Stomach (tissue), 9 donors: ENCODE measurements around the gene CAPZB. TPM values are rescaled to one million over a fixed set of nuclear protein-coding genes. Genes with fewer than 3 reads are reported as not detected.
A peak's percentile ranks its signal among the peaks of the same experiment; 100 is the strongest.

Experiments
- DNase-seq, 2 donors: peaks; one replicate each; pipeline versions ENCODE4 v3.0.0 to v3.0.0-alpha.2; 2013 to 2019
- H3K27ac ChIP-seq, 5 donors: fragments of 200-600 bp in 4 of 5; sonication (generic) in 4 of 5; one replicate each; pipeline ENCODE4 v1.5.1; 2013 to 2019; ENCODE audit warnings: mild to moderate bottlenecking in 1 of 5, moderate library complexity in 1 of 5
- H3K27me3 ChIP-seq, 3 donors: fragments of 200-600 bp; sonication (generic); one replicate each; pipeline ENCODE4 v1.5.1; 2017 to 2019; ENCODE audit warnings: mixed run types in 1 of 3
- H3K36me3 ChIP-seq, 4 donors: fragments of 200-600 bp; sonication (generic); 1 replicate in 3 of 4; 2 replicates in 1 of 4; pipeline ENCODE4 v1.5.1; 2016 to 2019
- H3K4me1 ChIP-seq, 4 donors: fragments of 200-600 bp; sonication (generic); one replicate each; pipeline ENCODE4 v1.5.1; 2016 to 2019
- H3K4me3 ChIP-seq, 4 donors: fragments of 200-600 bp; sonication (generic) in 3 of 4; one replicate each; pipeline ENCODE4 v1.5.1; 2016 to 2019; ENCODE audit warnings: mild to moderate bottlenecking in 1 of 4
- H3K9me3 ChIP-seq, 4 donors: fragments of 200-600 bp; sonication (generic); one replicate each; pipeline ENCODE4 v1.5.1; 2016 to 2019
- EP300 ChIP-seq: sonication (generic); formaldehyde crosslinking; IDR thresholded peaks from one replicate; pipeline ENCODE4 v1.6.1; 2017; ENCODE audit warnings: antibody characterized with exemption
- POLR2A ChIP-seq, 4 donors: fragments of 450-650 bp; IDR thresholded peaks; one replicate each; pipeline ENCODE4 v1.6.1; 2016; ENCODE audit warnings: antibody characterized with exemption in 4 of 4, control low read depth in 2 of 4, mild to moderate bottlenecking in 1 of 4, moderate library complexity in 1 of 4
- POLR2AphosphoS5 ChIP-seq, 3 donors: sonication (generic); formaldehyde crosslinking; IDR thresholded peaks; one replicate each; pipeline ENCODE4 v1.6.1; 2016; ENCODE audit warnings: antibody characterized with exemption in 3 of 3
- WGBS, 5 donors: extraction: QIAGEN DNeasy Blood & Tissue Kit in 3 of 5; methylation state at CpG; one replicate each; pipeline versions ENCODE4 v1.1.5 to v1.1.7; 2013 to 2018; 5-methylcytosine and 5-hydroxymethylcytosine counted together
- intact Hi-C: fragments of 100-400 bp; cut with DNase I; formaldehyde crosslinking; loops from one replicate; pipeline ENCODE4 v1.15.1; 2023; ENCODE audit warnings: low total_unique reads
- polyA plus RNA-seq, 3 donors: library from polyadenylated mRNA; stranded (reverse); fragments of 200-250 nt; gene quantifications; one replicate each; pipeline ENCODE4 v1.2.3, GENCODE V29; 2013
- total RNA-seq, 5 donors: library from RNA; depleted of rRNA; stranded (reverse); fragments of >200 nt; gene quantifications; one replicate each; pipeline versions ENCODE4 v1.1.0 to v1.2.3, GENCODE V29; 2014 to 2016
- TF ChIP-seq, protein P1 (sequence below), 7 experiments: fragments of 450-650 bp in 4 of 7; fragments of 200-600 bp in 3 of 7; sonication (generic) in 3 of 7; IDR thresholded peaks; one replicate each; pipeline ENCODE4 v1.5.1; 2016 to 2019; ENCODE audit warnings: antibody characterized with exemption in 7 of 7, control low read depth in 2 of 7, mild to moderate bottlenecking in 1 of 7
- donor health status: healthy with polysubstance abuse.
- donor health status: Bipolar disorder and iron deficiency.
- donor health status: healthy.

CAPZB gene
- total and polyA plus RNA-seq, 8 donors = 84.9 to 345 (median 155) TPM

- peak within 1 kb of the TSS; percentile 87 to 95 (median 91) for H3K27ac ChIP-seq
- DNase-seq = peak; percentile 96 to 98
- 0 to 1% (median 0%) methylated on average over 19 to 105 of the region's 105 CpGs for WGBS, 5 donors
- H3K27me3 ChIP-seq = no peaks in the 10 kb centered on the region
- H3K4me3 ChIP-seq = peak within 1 kb of the TSS; percentile 67 to 93 (median 88)
- intact Hi-C loops = no loop called here
- peaks cover 12 to 17% (median 13%) of the 10 kb centered on the region in 4 donors for H3K36me3 ChIP-seq
- peaks cover 19 to 74% (median 57%) of the 10 kb centered on the region in 4 donors for H3K4me1 ChIP-seq
- no peaks in the 10 kb centered on the region for H3K9me3 ChIP-seq
- TF ChIP-seq EP300 (no peak), POLR2AphosphoS5 (IDR thresholded peaks at IDR 0.05) (peak; percentile 45 to 89 (median 87)), POLR2A (IDR thresholded peaks at IDR 0.05) (no peak)
- TF ChIP-seq, protein P1, sequence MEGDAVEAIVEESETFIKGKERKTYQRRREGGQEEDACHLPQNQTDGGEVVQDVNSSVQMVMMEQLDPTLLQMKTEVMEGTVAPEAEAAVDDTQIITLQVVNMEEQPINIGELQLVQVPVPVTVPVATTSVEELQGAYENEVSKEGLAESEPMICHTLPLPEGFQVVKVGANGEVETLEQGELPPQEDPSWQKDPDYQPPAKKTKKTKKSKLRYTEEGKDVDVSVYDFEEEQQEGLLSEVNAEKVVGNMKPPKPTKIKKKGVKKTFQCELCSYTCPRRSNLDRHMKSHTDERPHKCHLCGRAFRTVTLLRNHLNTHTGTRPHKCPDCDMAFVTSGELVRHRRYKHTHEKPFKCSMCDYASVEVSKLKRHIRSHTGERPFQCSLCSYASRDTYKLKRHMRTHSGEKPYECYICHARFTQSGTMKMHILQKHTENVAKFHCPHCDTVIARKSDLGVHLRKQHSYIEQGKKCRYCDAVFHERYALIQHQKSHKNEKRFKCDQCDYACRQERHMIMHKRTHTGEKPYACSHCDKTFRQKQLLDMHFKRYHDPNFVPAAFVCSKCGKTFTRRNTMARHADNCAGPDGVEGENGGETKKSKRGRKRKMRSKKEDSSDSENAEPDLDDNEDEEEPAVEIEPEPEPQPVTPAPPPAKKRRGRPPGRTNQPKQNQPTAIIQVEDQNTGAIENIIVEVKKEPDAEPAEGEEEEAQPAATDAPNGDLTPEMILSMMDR (IDR thresholded peaks at IDR 0.05) = peak in 2 of 7 experiments; percentile 27 to 29
Measured at GRCh38 chr1:19311931-19312781, 173.2 kb downstream of the CAPZB start, which contains the start of the genes AKR7A2 and SLC66A1. TSS of gene AKR7A2 (minus strand) at chr1:19312144. CDS start at chr1:19312124, 20 bp downstream. TSS of gene SLC66A1 (plus strand) at chr1:19312326. CDS start at chr1:19317678, 5,352 bp downstream.

GRCh38 chr1:19311503-19311930, 173.8 kb downstream of the CAPZB start:
- WGBS, 5 donors = 1 to 2% (median 1%) methylated on average over 5 to 29 of the region's 29 CpGs
- no peak for DNase-seq
- H3K9me3 ChIP-seq = no peaks in the 10 kb centered on the region
- TF ChIP-seq POLR2AphosphoS5 (IDR thresholded peaks at IDR 0.05) (no peak), POLR2A (IDR thresholded peaks at IDR 0.05) (no peak), EP300 (no peak)
- TF ChIP-seq, protein P1 (IDR thresholded peaks at IDR 0.05) = no peak
- intact Hi-C loops = no loop called here
- peak overlapping the region; percentile 67 to 93 (median 88) for H3K4me3 ChIP-seq
- peaks cover 18 to 22% (median 20%) of the 10 kb centered on the region in 4 donors for H3K36me3 ChIP-seq
- H3K27ac ChIP-seq = peak overlapping the region; percentile 76 to 95 (median 91)
- no peaks in the 10 kb centered on the region for H3K27me3 ChIP-seq
- H3K4me1 ChIP-seq = peaks cover 19 to 73% (median 56%) of the 10 kb centered on the region in 4 donors

GRCh38 chr1:19310720-19311502, 174.4 kb downstream of the CAPZB start:
- peaks cover 19 to 67% (median 51%) of the 10 kb centered on the region in 4 donors for H3K4me1 ChIP-seq
- TF ChIP-seq POLR2AphosphoS5 (IDR thresholded peaks at IDR 0.05) (no peak), EP300 (no peak), POLR2A (IDR thresholded peaks at IDR 0.05) (no peak)
- TF ChIP-seq, protein P1 (IDR thresholded peaks at IDR 0.05) = no peak
- WGBS, 5 donors = 26 to 44% (median 38%) methylated on average over 9 to 13 of the region's 13 CpGs
- H3K9me3 ChIP-seq = no peaks in the 10 kb centered on the region
- no peaks in the 10 kb centered on the region for H3K27me3 ChIP-seq
- peaks cover 23 to 28% (median 26%) of the 10 kb centered on the region in 4 donors for H3K36me3 ChIP-seq
- peak overlapping the region; percentile 67 to 93 (median 88) for H3K4me3 ChIP-seq
- DNase-seq = peak in 1 of 2 donors; percentile 51
- intact Hi-C loops = no loop called here
- peak overlapping the region in 3 of 5 donors; percentile 91 to 95 (median 91) for H3K27ac ChIP-seq

- no peak overlapping the region for H3K27ac ChIP-seq
- H3K4me3 ChIP-seq = no peak overlapping the region
- no peaks in the 10 kb centered on the region for H3K27me3 ChIP-seq
- TF ChIP-seq POLR2A (IDR thresholded peaks at IDR 0.05) (no peak), EP300 (no peak), POLR2AphosphoS5 (IDR thresholded peaks at IDR 0.05) (no peak)
- TF ChIP-seq, protein P1 (IDR thresholded peaks at IDR 0.05) = no peak
- intact Hi-C loops = no loop called here
- WGBS, 5 donors = 80 to 92% (median 84%) methylated on average over 7 of the region's 7 CpGs
- H3K36me3 ChIP-seq = peaks cover 32 to 37% (median 34%) of the 10 kb centered on the region in 4 donors
- no peaks in the 10 kb centered on the region for H3K9me3 ChIP-seq
- DNase-seq = no peak
- peaks cover 19 to 58% (median 42%) of the 10 kb centered on the region in 4 donors for H3K4me1 ChIP-seq
Measured at GRCh38 chr1:19310061-19310460, 175.3 kb downstream of the CAPZB start.
